Measurements from ENCODE around the gene FBXO9.

The FBXO9 gene

DNA sequence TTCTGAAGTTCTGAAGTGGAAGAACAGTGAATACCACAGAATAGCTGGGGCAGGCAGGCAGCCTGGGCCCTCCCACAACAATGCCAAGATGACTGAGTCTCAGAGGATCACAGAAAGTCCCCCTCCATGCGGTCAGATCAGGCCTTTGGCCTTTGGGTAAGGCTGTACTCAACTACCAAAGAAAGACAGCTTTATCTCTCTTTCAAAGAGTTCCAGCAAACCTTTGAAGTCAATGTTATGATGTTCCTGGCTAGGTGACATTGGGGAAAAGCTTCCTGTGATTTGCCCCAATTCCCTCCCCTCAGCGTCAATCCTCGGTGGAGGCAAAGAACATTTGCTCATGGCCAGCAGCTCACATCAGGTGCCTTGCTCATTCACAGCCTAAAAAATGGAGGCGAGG is 10.7 kb upstream of the FBXO9 start:
- Histone ChIP-seq H4K20me1 (ENCODE audit: insufficient read depth, low read length) (no peaks in the 10 kb centered on the region), H3K4me2 (ENCODE audit: low read length) (no peak overlapping the region), H2AFZ (ENCODE audit: low read depth, low read length) (no peak overlapping the region), H3K9ac (ENCODE audit: low read length) (no peak overlapping the region), H3K27me3 (ENCODE audit: low read depth, low read length) (no peaks in the 10 kb centered on the region), H3K27ac (ENCODE audit: low read length) (no peak overlapping the region), H3K79me2 (ENCODE audit: low read length) (peaks cover 4% of the 10 kb centered on the region), H3K9me3 (ENCODE audit: insufficient read depth, low read length) (no peaks in the 10 kb centered on the region), H3K4me3 (ENCODE audit: low read length) (no peak overlapping the region), H3K4me1 (ENCODE audit: low read length) (no peaks in the 10 kb centered on the region), H3K36me3 (replicated peaks; ENCODE audit: low read depth, low read length) (peaks cover 4% of the 10 kb centered on the region)
- TF ChIP-seq, protein P1, sequence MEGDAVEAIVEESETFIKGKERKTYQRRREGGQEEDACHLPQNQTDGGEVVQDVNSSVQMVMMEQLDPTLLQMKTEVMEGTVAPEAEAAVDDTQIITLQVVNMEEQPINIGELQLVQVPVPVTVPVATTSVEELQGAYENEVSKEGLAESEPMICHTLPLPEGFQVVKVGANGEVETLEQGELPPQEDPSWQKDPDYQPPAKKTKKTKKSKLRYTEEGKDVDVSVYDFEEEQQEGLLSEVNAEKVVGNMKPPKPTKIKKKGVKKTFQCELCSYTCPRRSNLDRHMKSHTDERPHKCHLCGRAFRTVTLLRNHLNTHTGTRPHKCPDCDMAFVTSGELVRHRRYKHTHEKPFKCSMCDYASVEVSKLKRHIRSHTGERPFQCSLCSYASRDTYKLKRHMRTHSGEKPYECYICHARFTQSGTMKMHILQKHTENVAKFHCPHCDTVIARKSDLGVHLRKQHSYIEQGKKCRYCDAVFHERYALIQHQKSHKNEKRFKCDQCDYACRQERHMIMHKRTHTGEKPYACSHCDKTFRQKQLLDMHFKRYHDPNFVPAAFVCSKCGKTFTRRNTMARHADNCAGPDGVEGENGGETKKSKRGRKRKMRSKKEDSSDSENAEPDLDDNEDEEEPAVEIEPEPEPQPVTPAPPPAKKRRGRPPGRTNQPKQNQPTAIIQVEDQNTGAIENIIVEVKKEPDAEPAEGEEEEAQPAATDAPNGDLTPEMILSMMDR (IDR thresholded peaks at IDR 0.05; ENCODE audit: low read depth, low read length), result no peak
- TF ChIP-seq EZH2phosphoT487 (IDR thresholded peaks at IDR 0.05; ENCODE audit: low read depth), result no peak

DNA sequence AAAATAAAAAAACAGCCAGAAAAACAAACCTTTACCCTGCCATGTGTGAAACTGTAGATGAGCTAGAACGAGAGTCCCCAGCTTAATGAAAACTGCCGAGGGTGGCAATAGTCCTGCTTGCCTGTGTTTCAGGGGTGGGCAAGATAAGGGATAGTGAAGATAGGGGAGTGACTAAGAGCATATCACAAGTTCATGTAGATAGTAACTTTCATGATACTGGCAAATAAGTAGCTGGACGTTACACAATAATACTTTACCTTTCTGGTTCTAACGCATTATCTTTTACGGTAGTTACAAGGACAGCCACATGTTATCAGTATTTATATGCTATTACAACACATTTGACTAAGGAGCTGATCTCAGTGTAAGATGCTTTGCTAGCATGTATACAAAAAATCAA is 9.3 kb upstream of the FBXO9 start:
- Histone ChIP-seq H3K4me2 (ENCODE audit: low read length) (no peak overlapping the region), H3K27me3 (ENCODE audit: low read depth, low read length) (no peaks in the 10 kb centered on the region), H3K9me3 (ENCODE audit: insufficient read depth, low read length) (no peaks in the 10 kb centered on the region), H3K4me3 (ENCODE audit: low read length) (no peak overlapping the region), H2AFZ (ENCODE audit: low read depth, low read length) (no peak overlapping the region), H3K79me2 (ENCODE audit: low read length) (peaks cover 4% of the 10 kb centered on the region), H3K4me1 (ENCODE audit: low read length) (peaks cover 9% of the 10 kb centered on the region), H3K9ac (ENCODE audit: low read length) (no peak overlapping the region), H3K27ac (ENCODE audit: low read length) (no peak overlapping the region), H4K20me1 (ENCODE audit: insufficient read depth, low read length) (no peaks in the 10 kb centered on the region), H3K36me3 (replicated peaks; ENCODE audit: low read depth, low read length) (peaks cover 4% of the 10 kb centered on the region)
- no peak for TF ChIP-seq EZH2phosphoT487 (IDR thresholded peaks at IDR 0.05; ENCODE audit: low read depth)
- TF ChIP-seq, protein P1 (IDR thresholded peaks at IDR 0.05; ENCODE audit: low read depth, low read length), result no peak

DNA sequence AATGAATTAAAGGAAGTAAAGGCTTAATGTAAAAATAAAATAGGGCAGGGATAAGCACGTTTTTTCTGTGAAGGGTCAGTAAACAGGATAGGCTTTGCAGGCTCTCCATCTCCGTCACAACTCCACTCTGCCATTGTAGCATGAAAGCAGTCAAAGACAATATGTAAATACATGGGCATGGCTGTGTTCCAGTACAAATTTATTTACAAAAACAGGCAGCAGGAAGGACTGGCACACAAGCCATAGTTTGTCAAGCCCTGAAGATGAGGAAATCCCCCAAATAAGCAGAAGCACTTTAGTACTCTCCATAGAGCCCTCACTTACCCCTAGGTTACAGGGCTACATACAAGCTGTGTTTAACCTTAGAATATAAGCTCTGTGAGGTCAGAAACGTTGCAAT is 8.9 kb upstream of the FBXO9 start:
- TF ChIP-seq, protein P1 (IDR thresholded peaks at IDR 0.05; ENCODE audit: low read depth, low read length), result no peak
- no peak for TF ChIP-seq EZH2phosphoT487 (IDR thresholded peaks at IDR 0.05; ENCODE audit: low read depth)
- Histone ChIP-seq H3K4me1 (ENCODE audit: low read length) (peaks cover 10% of the 10 kb centered on the region), H4K20me1 (ENCODE audit: insufficient read depth, low read length) (no peaks in the 10 kb centered on the region), H3K79me2 (ENCODE audit: low read length) (peaks cover 4% of the 10 kb centered on the region), H2AFZ (ENCODE audit: low read depth, low read length) (no peak overlapping the region), H3K9ac (ENCODE audit: low read length) (no peak overlapping the region), H3K36me3 (replicated peaks; ENCODE audit: low read depth, low read length) (peaks cover 4% of the 10 kb centered on the region), H3K9me3 (ENCODE audit: insufficient read depth, low read length) (no peaks in the 10 kb centered on the region), H3K4me2 (ENCODE audit: low read length) (no peak overlapping the region), H3K27me3 (ENCODE audit: low read depth, low read length) (no peaks in the 10 kb centered on the region), H3K27ac (ENCODE audit: low read length) (no peak overlapping the region), H3K4me3 (ENCODE audit: low read length) (no peak overlapping the region)

DNA sequence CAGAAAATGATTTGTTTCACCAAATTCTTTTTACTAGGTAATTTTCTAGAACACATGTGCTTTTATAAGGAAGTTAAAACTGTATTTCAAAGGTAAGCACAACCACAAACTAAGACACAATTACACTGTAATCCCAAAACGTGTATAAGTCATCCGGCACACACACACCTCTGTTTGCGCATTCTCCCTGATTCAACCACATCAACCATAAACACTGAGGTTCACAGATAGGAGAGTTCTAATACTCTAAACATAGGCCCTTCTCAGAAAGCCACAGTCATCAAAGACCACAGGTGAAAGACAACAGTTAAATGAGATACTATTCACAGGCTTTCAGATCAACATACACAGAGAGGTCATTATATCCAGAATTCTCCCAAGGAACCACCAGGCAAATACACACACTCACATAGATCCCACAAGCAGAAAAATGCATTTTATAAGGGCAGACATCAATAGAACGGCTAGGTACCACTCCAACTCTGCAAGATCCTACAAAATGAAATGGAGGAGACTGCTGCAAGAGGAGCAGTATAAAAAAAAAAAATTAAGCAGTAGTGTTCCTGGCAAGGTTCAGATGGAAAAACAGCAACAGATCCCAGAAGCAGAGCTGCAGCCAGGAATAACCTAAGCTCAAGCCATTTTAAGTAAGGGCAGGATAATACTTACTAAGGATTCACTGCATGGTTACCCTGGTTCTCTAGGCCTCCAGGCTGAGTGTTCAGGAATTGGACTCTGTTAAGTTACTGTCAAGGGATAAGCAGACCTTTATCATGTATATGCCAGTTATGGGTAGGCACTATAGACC is 6.6 kb upstream of the FBXO9 start:
- H3K4me2 ChIP-seq (ENCODE audit: low read length), result no peak overlapping the region
- H4K20me1 ChIP-seq (ENCODE audit: insufficient read depth, low read length), result no peaks in the 10 kb centered on the region
- no peak for TF ChIP-seq EZH2phosphoT487 (IDR thresholded peaks at IDR 0.05; ENCODE audit: low read depth)
- TF ChIP-seq, protein P1 (IDR thresholded peaks at IDR 0.05; ENCODE audit: low read depth, low read length), result no peak
- no peaks in the 10 kb centered on the region for H3K27me3 ChIP-seq (ENCODE audit: low read depth, low read length)
- H3K4me3 ChIP-seq (ENCODE audit: low read length), result no peak overlapping the region
- peaks cover 19% of the 10 kb centered on the region for H3K4me1 ChIP-seq (ENCODE audit: low read length)
- H3K27ac ChIP-seq (ENCODE audit: low read length), result no peak overlapping the region
- no peaks in the 10 kb centered on the region for H3K36me3 ChIP-seq (replicated peaks; ENCODE audit: low read depth, low read length)
- H3K9me3 ChIP-seq (ENCODE audit: insufficient read depth, low read length), result no peaks in the 10 kb centered on the region
- no peak overlapping the region for H2AFZ ChIP-seq (ENCODE audit: low read depth, low read length)
- H3K9ac ChIP-seq (ENCODE audit: low read length), result no peak overlapping the region
- peaks cover 4% of the 10 kb centered on the region for H3K79me2 ChIP-seq (ENCODE audit: low read length)
